Thoracic aorta (tissue), 2 donors: ENCODE measurements around the gene ACP5. TPM values are rescaled to one million over a fixed set of nuclear protein-coding genes. Genes with fewer than 3 reads are reported as not detected.

Source experiments
- ATAC-seq: fragments of 150-250 bp; one replicate; pipeline ENCODE4 v1.8.0; 2017; ENCODE audit warnings: low read depth; ENCODE audit not compliant: insufficient number of reproducible peaks, low FRiP score
- DNase-seq: peaks from one replicate; pipeline ENCODE4 v3.0.0-alpha.2; 2020; ENCODE audit warnings: low spot score
- H3K27ac ChIP-seq, 2 donors: fragments of 200-600 bp; sonication (generic); 1 replicate in 1 of 2; 2 replicates in 1 of 2; pipeline ENCODE4 v1.5.1; 2016; ENCODE audit warnings: mild to moderate bottlenecking in 2 of 2, moderate library complexity in 2 of 2
- H3K27me3 ChIP-seq: fragments of 200-600 bp; sonication (generic); replicated peaks from 2 replicates; pipeline ENCODE4 v1.6.0; 2016; ENCODE audit warnings: mild to moderate bottlenecking; ENCODE audit not compliant: insufficient read depth
- H3K36me3 ChIP-seq: fragments of 200-600 bp; sonication (generic); one replicate; pipeline ENCODE4 v1.5.1; 2016
- H3K4me1 ChIP-seq, 2 donors: fragments of 200-600 bp; sonication (generic); 1 replicate in 1 of 2; 2 replicates in 1 of 2; pipeline versions ENCODE4 v1.5.1 to v1.6.0; 2016; ENCODE audit warnings: low read depth in 2 of 2, mild to moderate bottlenecking in 1 of 2; ENCODE audit not compliant: control insufficient read depth in 1 of 2
- H3K4me3 ChIP-seq: fragments of 200-600 bp; sonication (generic); 2 replicates; pipeline ENCODE4 v1.5.1; 2016; ENCODE audit warnings: mild to moderate bottlenecking
- H3K9me3 ChIP-seq: fragments of 200-600 bp; sonication (generic); 2 replicates; pipeline ENCODE4 v1.5.1; 2016
- CTCF ChIP-seq: fragments of 200-600 bp; sonication (generic); IDR thresholded peaks from one replicate; pipeline ENCODE4 v1.5.1; 2019; ENCODE audit warnings: antibody characterized with exemption
- total RNA-seq, 2 donors: library from RNA; depleted of rRNA; stranded (reverse); fragments of >200 nt; gene quantifications; one replicate each; pipeline versions ENCODE4 v1.1.0 to v1.2.3, GENCODE V29; 2016

The ACP5 gene
- total RNA-seq, 2 donors from 2014 or later = 1.6 to 14.6 TPM

- no peak for TF ChIP-seq CTCF
- Histone ChIP-seq H3K9me3 (no peaks in the 10 kb centered on the region), H3K4me3 (no peak overlapping the region), H3K36me3 (peaks cover 51% of the 10 kb centered on the region), H3K4me1 (peaks cover 2 to 10% of the 10 kb centered on the region in 2 donors), H3K27me3 (no peaks in the 10 kb centered on the region), H3K27ac (peak overlapping the region in 1 of 2 donors; percentile 65)
- no peak for ATAC-seq
- no peak for DNase-seq
These were observed 24.6 kb downstream of the ACP5 start for GRCh38 chr19:11552666-11553372.

DNA sequence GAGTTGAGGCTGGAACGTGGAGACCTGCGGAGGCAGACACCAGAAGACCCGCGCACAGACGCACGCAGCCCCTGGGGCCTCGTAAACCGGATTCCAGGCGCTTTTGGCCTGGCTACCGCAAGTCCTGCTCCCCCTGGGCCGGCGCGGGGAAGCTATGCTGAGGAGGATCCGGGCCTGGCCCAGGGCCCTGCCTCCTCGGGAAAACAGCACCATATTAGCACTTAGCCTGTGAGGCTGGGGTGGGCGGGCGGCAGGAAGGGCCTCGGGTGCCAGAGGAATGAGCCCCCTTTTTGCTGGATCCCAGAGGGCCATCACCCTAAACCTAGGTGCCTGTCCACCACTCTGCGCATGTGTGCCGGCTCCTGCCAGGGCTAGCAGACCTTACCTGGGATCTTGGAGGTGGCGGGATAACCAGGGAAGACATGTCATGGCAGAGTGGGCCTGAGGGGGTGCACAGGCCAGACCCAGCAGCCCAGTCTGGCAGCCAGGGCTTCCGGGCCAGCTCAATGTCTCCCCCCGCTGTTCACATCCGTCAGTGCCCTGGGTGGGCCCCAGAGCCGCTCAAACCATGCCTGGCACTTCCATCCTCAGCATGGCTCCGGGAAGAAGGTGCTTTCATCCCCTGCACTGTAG, 25.7 kb downstream of the ACP5 start:
- DNase-seq (no peak), ATAC-seq (no peak)
- Histone ChIP-seq H3K36me3 (peaks cover 62% of the 10 kb centered on the region), H3K27ac (peak overlapping the region in 1 of 2 donors; percentile 65), H3K4me3 (peak overlapping the region; percentile 10), H3K4me1 (peaks cover 0 to 2% of the 10 kb centered on the region in 2 donors), H3K27me3 (no peaks in the 10 kb centered on the region), H3K9me3 (no peaks in the 10 kb centered on the region)
- no peak for TF ChIP-seq CTCF

DNA sequence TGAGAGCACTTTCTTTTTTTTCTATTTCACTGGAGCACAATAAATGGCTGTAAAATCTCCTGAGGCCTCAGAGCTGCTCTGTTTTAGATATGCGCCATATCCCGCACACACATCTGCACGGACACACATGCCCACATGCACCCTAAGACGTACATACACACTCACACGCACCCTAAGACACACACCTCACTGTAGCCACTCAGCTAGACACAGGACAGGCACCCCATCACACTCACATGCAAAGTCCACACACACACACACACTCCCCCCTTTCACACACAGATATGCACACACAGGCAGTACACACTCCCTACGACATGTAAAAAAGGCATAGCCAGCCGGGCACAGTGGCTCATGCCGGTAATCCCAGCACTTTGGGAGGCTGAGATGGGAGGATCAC, 27.2 kb downstream of the ACP5 start:
- Histone ChIP-seq H3K4me1 (no peaks in the 10 kb centered on the region), H3K9me3 (no peaks in the 10 kb centered on the region), H3K36me3 (peaks cover 72% of the 10 kb centered on the region), H3K27me3 (no peaks in the 10 kb centered on the region), H3K27ac (peak overlapping the region in 1 of 2 donors; percentile 65), H3K4me3 (no peak overlapping the region)
- ATAC-seq = no peak
- no peak for DNase-seq
- no peak for TF ChIP-seq CTCF

DNA sequence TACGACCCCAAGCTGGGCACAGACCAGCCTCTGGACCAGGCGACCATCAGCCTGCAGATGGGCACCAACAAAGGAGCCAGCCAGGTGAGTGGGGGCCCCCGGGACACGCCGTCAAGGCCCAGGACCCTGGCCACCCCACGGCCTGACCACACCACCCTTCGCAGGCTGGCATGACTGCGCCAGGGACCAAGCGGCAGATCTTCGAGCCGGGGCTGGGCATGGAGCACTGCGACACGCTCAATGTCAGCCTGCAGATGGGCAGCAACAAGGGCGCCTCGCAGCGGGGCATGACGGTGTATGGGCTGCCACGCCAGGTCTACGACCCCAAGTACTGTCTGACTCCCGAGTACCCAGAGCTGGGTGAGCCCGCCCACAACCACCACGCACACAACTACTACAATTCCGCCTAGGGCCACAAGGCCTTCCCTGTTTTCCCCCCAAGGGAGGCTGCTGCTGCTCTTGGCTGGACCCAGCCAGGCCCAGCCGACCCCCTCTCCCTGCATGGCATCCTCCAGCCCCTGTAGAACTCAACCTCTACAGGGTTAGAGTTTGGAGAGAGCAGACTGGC, 28.0 kb downstream of the ACP5 start:
- Histone ChIP-seq H3K9me3 (no peaks in the 10 kb centered on the region), H3K4me1 (peaks cover 0 to 7% of the 10 kb centered on the region in 2 donors), H3K36me3 (peaks cover 73% of the 10 kb centered on the region), H3K4me3 (no peak overlapping the region), H3K27ac (no peak overlapping the region), H3K27me3 (no peaks in the 10 kb centered on the region)
- no peak for TF ChIP-seq CTCF
- DNase-seq (no peak), ATAC-seq (no peak)

DNA sequence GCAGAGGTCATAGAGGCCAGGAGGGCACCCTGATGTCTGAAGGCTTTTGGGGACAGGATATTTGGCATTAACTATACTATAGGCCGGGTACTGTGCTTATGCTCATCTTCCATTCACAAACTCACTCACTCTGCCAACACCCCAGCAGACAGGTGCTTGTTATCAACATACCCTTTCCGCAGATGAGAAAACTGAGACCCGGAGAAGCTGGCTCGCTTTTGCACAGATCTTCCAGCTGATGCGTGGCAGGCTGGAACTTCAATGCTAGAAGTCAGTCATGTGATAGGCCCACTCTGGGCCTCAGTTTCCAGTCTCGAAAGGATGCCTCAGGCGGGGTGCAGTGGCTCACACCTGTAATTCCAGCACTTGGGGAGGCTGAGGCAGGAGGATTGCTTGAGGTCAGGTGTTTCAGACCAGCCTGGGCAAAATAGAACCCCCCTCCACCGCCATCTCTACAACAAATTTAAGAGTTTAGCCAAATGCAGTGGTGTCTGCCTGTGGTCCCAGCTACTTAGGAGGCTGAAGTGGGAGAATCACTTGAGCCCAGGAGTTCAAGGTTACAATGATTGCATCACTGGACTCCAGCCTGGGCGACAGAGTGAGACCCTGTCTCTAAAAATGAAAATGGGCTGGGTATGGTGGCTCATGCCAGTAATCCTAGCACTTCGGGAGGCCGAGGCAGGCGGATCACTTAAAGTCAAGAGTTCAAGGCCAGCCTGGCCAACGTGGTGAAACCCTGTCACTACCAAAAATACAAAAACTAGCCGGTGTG, 29.3 kb downstream of the ACP5 start:
- peaks cover 70% of the 10 kb centered on the region for H3K36me3 ChIP-seq
- H3K27ac ChIP-seq = no peak overlapping the region
- ATAC-seq (no peak), DNase-seq (no peak)
- no peaks in the 10 kb centered on the region for H3K27me3 ChIP-seq
- H3K4me3 ChIP-seq = no peak overlapping the region
- no peaks in the 10 kb centered on the region for H3K9me3 ChIP-seq
- H3K4me1 ChIP-seq = peaks cover 0 to 17% of the 10 kb centered on the region in 2 donors
- no peak for TF ChIP-seq CTCF
